Chondrocyte (in vitro differentiated cells): Measurements from ENCODE around the gene CHCHD4. TPM values are rescaled to one million over a fixed set of nuclear protein-coding genes. Genes with fewer than 3 reads are reported as not detected.

Experiments
- DNase-seq: peaks from one replicate; pipeline ENCODE4 v3.0.0; 2021; ENCODE audit warnings: mixed read lengths, low spot score
- H3K27ac Mint-ChIP-seq: one replicate; pipeline ENCODE4 v1.8.0; 2021; ENCODE audit warnings: mild to moderate bottlenecking, moderate library complexity, mixed read lengths; ENCODE audit not compliant: unreplicated experiment
- H3K27me3 Mint-ChIP-seq: 2 replicates; pipeline ENCODE4 v1.8.0; 2021; ENCODE audit warnings: low read depth, mixed read lengths
- H3K36me3 Mint-ChIP-seq: 2 replicates; pipeline ENCODE4 v1.8.0; 2021; ENCODE audit warnings: low read depth, mixed read lengths
- H3K4me1 Mint-ChIP-seq: 2 replicates; pipeline ENCODE4 v1.8.0; 2021; ENCODE audit warnings: low read depth, mild to moderate bottlenecking, mixed read lengths
- H3K4me3 Mint-ChIP-seq: one replicate; pipeline ENCODE4 v1.8.0; 2021; ENCODE audit warnings: mild to moderate bottlenecking, moderate library complexity, mixed read lengths; ENCODE audit not compliant: unreplicated experiment
- H3K9me3 Mint-ChIP-seq: 2 replicates; pipeline ENCODE4 v1.8.0; 2021; ENCODE audit warnings: low read depth, mixed read lengths
- CTCF ChIP-seq: fragments of 200-600 bp; sonication (generic); IDR thresholded peaks from 2 replicates; pipeline ENCODE4 v1.5.0; 2021; ENCODE audit warnings: antibody characterized with exemption, mild to moderate bottlenecking, moderate library complexity
- total RNA-seq: library from RNA; stranded (reverse); gene quantifications from 3 replicates; pipeline ENCODE4 v1.2.1, GENCODE V29; 2021

Gene CHCHD4
- total RNA-seq, 1 donor from 2014 or later: 7.2 TPM

- H3K27ac Mint-ChIP-seq: peak overlapping the region; percentile 99
- H3K27me3 Mint-ChIP-seq: no peaks in the 10 kb centered on the region
- DNase-seq: no peak
- H3K4me3 Mint-ChIP-seq: no peak overlapping the region
- no peaks in the 10 kb centered on the region for H3K9me3 Mint-ChIP-seq
- H3K36me3 Mint-ChIP-seq: peaks cover 19% of the 10 kb centered on the region
- peaks cover 55% of the 10 kb centered on the region for H3K4me1 Mint-ChIP-seq
- TF ChIP-seq CTCF: no peak
These were observed 21.9 kb upstream of the CHCHD4 start for GRCh38 chr3:14146381-14147065.

- no peak for DNase-seq
- Mint-ChIP-seq H3K36me3 (peaks cover 18% of the 10 kb centered on the region), H3K4me3 (no peak overlapping the region), H3K27ac (peak overlapping the region; percentile 99), H3K9me3 (no peaks in the 10 kb centered on the region), H3K4me1 (peaks cover 58% of the 10 kb centered on the region), H3K27me3 (no peaks in the 10 kb centered on the region)
- TF ChIP-seq CTCF: peak; percentile 28
These were observed 21.2 kb upstream of the CHCHD4 start for GRCh38 chr3:14145670-14146380.

DNA sequence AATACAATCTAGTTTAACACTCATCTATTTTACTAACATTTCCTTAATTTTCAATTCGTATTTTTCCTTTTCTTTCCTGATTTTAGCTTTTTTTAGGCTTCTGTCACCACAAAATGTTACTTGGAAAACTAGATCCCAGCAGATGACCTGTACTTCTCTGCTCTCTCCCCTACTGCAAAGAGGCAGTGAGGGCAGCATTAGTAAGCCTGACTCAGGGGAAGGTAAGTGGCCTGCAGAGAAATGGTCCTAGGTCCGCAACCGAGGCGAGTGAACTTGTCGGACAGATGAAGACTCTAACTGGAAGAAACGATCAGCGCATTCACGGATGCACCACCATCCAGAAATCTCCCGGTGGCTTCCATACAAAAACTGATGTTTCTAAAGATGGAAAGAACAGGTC is 20.6 kb upstream of the CHCHD4 start:
- Mint-ChIP-seq H3K27me3 (no peaks in the 10 kb centered on the region), H3K36me3 (peaks cover 18% of the 10 kb centered on the region), H3K4me3 (no peak overlapping the region), H3K27ac (peak overlapping the region; percentile 99), H3K4me1 (peaks cover 62% of the 10 kb centered on the region), H3K9me3 (no peaks in the 10 kb centered on the region)
- no peak for DNase-seq
- TF ChIP-seq CTCF: no peak

GRCh38 chr3:14144423-14145075 is 19.9 kb upstream of the CHCHD4 start:
- Mint-ChIP-seq H3K27me3 (no peaks in the 10 kb centered on the region), H3K4me1 (peaks cover 63% of the 10 kb centered on the region), H3K4me3 (peak overlapping the region; percentile 56), H3K36me3 (peaks cover 18% of the 10 kb centered on the region), H3K27ac (peak overlapping the region; percentile 99), H3K9me3 (no peaks in the 10 kb centered on the region)
- no peak for DNase-seq
- TF ChIP-seq CTCF: no peak
